Osteocyte (in vitro differentiated cells): Measurements from ENCODE around the gene FAM13A. TPM values are rescaled to one million over a fixed set of nuclear protein-coding genes. Genes with fewer than 3 reads are reported as not detected.

ENCODE experiments used
- DNase-seq: peaks from one replicate; pipeline ENCODE4 v3.0.0; 2021; ENCODE audit warnings: mixed read lengths; ENCODE audit not compliant: unreplicated experiment; ENCODE audit errors: extremely low spot score
- H3K27ac Mint-ChIP-seq: one replicate; pipeline ENCODE4 v1.8.0; 2021; ENCODE audit warnings: mild to moderate bottlenecking, mixed read lengths; ENCODE audit not compliant: unreplicated experiment
- H3K27me3 Mint-ChIP-seq: one replicate; pipeline ENCODE4 v1.8.0; 2021; ENCODE audit warnings: mixed read lengths; ENCODE audit not compliant: unreplicated experiment
- H3K36me3 Mint-ChIP-seq: one replicate; pipeline ENCODE4 v1.8.0; 2021; ENCODE audit warnings: mixed read lengths; ENCODE audit not compliant: unreplicated experiment
- H3K4me1 Mint-ChIP-seq: one replicate; pipeline ENCODE4 v1.8.0; 2021; ENCODE audit warnings: mixed read lengths; ENCODE audit not compliant: unreplicated experiment
- H3K4me3 Mint-ChIP-seq: one replicate; pipeline ENCODE4 v1.8.0; 2021; ENCODE audit warnings: mild to moderate bottlenecking, moderate library complexity, mixed read lengths; ENCODE audit not compliant: unreplicated experiment
- H3K9me3 Mint-ChIP-seq: one replicate; pipeline ENCODE4 v1.8.0; 2021; ENCODE audit warnings: mixed read lengths; ENCODE audit not compliant: unreplicated experiment
- CTCF ChIP-seq: fragments of 200-600 bp; sonication (generic); IDR thresholded peaks from 2 replicates; pipeline ENCODE4 v1.5.0; 2021; ENCODE audit warnings: antibody characterized with exemption, mild to moderate bottlenecking, moderate library complexity
- total RNA-seq: library from RNA; stranded (reverse); gene quantifications from 2 replicates; pipeline ENCODE4 v1.2.1, GENCODE V29; 2021

FAM13A gene
- total RNA-seq, 1 donor from 2014 or later: 18.5 TPM

GRCh38 chr4:88937081-88937480, 119.9 kb downstream of the FAM13A start:
- TF ChIP-seq CTCF: no peak
- no peak for DNase-seq
- Mint-ChIP-seq H3K36me3 (peaks cover 7% of the 10 kb centered on the region), H3K27ac (no peak overlapping the region), H3K4me3 (no peak overlapping the region), H3K4me1 (peaks cover 11% of the 10 kb centered on the region), H3K9me3 (no peaks in the 10 kb centered on the region), H3K27me3 (no peaks in the 10 kb centered on the region)

- peaks cover 10% of the 10 kb centered on the region for H3K36me3 Mint-ChIP-seq
- H3K9me3 Mint-ChIP-seq: no peaks in the 10 kb centered on the region
- H3K27ac Mint-ChIP-seq: no peak overlapping the region
- H3K4me1 Mint-ChIP-seq: peaks cover 11% of the 10 kb centered on the region
- H3K27me3 Mint-ChIP-seq: no peaks in the 10 kb centered on the region
- DNase-seq: no peak
- H3K4me3 Mint-ChIP-seq: no peak overlapping the region
- TF ChIP-seq CTCF: no peak
Observed at GRCh38 chr4:88933414-88934160, 123.4 kb downstream of the FAM13A start.

GRCh38 chr4:88928852-88929251, 128.1 kb downstream of the FAM13A start:
- H3K27me3 Mint-ChIP-seq: no peaks in the 10 kb centered on the region
- no peak for TF ChIP-seq CTCF
- H3K4me1 Mint-ChIP-seq: no peaks in the 10 kb centered on the region
- H3K4me3 Mint-ChIP-seq: no peak overlapping the region
- H3K36me3 Mint-ChIP-seq: peaks cover 8% of the 10 kb centered on the region
- H3K27ac Mint-ChIP-seq: no peak overlapping the region
- H3K9me3 Mint-ChIP-seq: no peaks in the 10 kb centered on the region
- DNase-seq: no peak

- Mint-ChIP-seq H3K27ac (no peak overlapping the region), H3K27me3 (no peaks in the 10 kb centered on the region)
Observed at GRCh38 chr4:88927420-88927819, 129.6 kb downstream of the FAM13A start.

More at GRCh38 chr4:88927420-88927819, 129.6 kb downstream of the FAM13A start:
- no peak for TF ChIP-seq CTCF
- Mint-ChIP-seq H3K9me3 (no peaks in the 10 kb centered on the region), H3K4me3 (no peak overlapping the region), H3K36me3 (peaks cover 5% of the 10 kb centered on the region), H3K4me1 (no peaks in the 10 kb centered on the region)
- no peak for DNase-seq
